Activated T-helper 2 cell treated with anti-CD3 and anti-CD28 coated beads, Interferon-gamma antibody, Interleukin-2, Interleukin-4, amounts not matched to agents 10 μg/mL and 5 μg/mL and 100 μg/mL, durations not matched to agents 14 hours and 24 hours and 36 hours (primary cell): ENCODE results near the gene PPFIBP2. TPM values are rescaled to one million over a fixed set of nuclear protein-coding genes. Genes with fewer than 3 reads are reported as not detected.

Experiments used
- DNase-seq: peaks from one replicate; pipeline ENCODE4 v3.0.0; 2021; ENCODE audit warnings: low spot score
- H3K27ac Mint-ChIP-seq: one replicate; pipeline ENCODE4 v1.8.0; 2021; ENCODE audit warnings: mixed read lengths
- H3K27me3 Mint-ChIP-seq: one replicate; pipeline ENCODE4 v1.8.0; 2021; ENCODE audit warnings: low read depth, mixed read lengths
- H3K36me3 Mint-ChIP-seq: one replicate; pipeline ENCODE4 v1.8.0; 2021; ENCODE audit warnings: low read depth, mixed read lengths
- H3K4me1 Mint-ChIP-seq: one replicate; pipeline ENCODE4 v1.8.0; 2021; ENCODE audit warnings: low read depth, mixed read lengths
- H3K4me3 Mint-ChIP-seq: one replicate; pipeline ENCODE4 v1.8.0; 2021; ENCODE audit warnings: low read depth, mild to moderate bottlenecking, moderate library complexity, mixed read lengths
- H3K9me3 Mint-ChIP-seq: one replicate; pipeline ENCODE4 v1.8.0; 2021; ENCODE audit warnings: mixed read lengths
- intact Hi-C: fragments of 100-400 bp; cut with micrococcal nuclease; formaldehyde crosslinking; loops from one replicate; pipeline ENCODE4 v1.15.1; 2023
- total RNA-seq: library from RNA; stranded (reverse); gene quantifications from 2 replicates; pipeline ENCODE4 v1.2.3, GENCODE V29; 2022

Gene PPFIBP2
- total RNA-seq, 1 donor from 2014 or later, result 1.1 TPM

DNA sequence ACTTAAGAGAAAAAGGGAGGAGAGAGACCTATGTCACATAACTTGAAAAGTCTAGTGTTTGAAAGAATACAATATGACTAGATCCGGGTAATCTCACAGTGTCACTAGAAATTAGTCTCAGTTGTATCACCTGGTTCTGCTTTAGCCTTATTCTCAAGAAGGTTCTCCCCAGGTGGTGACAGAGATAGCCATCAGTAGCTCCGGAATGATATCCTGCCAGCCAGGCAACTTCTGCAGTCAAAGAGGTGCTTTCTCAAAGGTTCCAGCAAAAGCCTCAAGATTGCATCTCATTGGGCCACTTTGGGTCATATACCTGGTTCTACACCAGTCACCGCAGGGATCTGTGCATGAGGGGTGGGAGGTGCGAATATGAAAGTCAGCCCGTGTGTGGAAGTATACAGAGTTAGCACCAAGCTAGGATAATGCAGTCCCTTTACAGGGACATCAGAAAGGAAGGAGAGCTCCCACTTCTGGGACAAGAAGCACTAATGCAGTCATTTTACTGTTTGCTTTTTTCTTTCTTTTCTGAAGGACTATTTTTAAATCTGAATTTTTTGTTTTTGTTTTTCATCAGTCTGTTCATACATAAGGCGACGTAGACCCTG, 98.4 kb downstream of the PPFIBP2 start:
- H3K9me3 Mint-ChIP-seq, result no peaks in the 10 kb centered on the region

GRCh38 chr11:7612661-7613393, 99.0 kb downstream of the PPFIBP2 start:
- Mint-ChIP-seq H3K27ac (no peak overlapping the region), H3K36me3 (no peaks in the 10 kb centered on the region), H3K4me1 (no peaks in the 10 kb centered on the region), H3K9me3 (no peaks in the 10 kb centered on the region), H3K4me3 (no peak overlapping the region), H3K27me3 (peaks cover 3% of the 10 kb centered on the region)
- intact Hi-C loops, result no loop called here
- DNase-seq, result no peak

More for the DNA sequence above, 98.4 kb downstream of the PPFIBP2 start:
- H3K27ac Mint-ChIP-seq, result no peak overlapping the region
- H3K4me3 Mint-ChIP-seq, result no peak overlapping the region
- intact Hi-C loops, result no loop called here
- peaks cover 3% of the 10 kb centered on the region for H3K27me3 Mint-ChIP-seq
- no peaks in the 10 kb centered on the region for H3K4me1 Mint-ChIP-seq
- DNase-seq, result no peak
- H3K36me3 Mint-ChIP-seq, result no peaks in the 10 kb centered on the region

DNA sequence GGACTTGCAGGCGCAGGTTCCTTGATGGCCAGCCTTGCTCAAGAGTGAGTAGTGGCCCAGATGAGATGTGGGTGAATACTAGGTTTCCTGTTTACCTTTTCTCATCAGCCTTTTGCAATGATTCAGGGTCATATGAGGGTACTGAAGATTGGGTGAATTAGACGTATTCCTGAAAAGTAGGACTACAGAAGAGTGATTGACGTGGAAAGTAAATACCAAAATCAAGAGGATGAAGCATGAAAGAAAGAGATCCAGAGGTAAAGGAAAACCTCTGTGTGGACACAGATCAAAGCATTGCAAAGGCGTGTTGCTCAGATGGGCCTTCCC, 99.6 kb downstream of the PPFIBP2 start:
- no peaks in the 10 kb centered on the region for H3K9me3 Mint-ChIP-seq
- no peak overlapping the region for H3K27ac Mint-ChIP-seq
- DNase-seq, result no peak
- H3K4me1 Mint-ChIP-seq, result no peaks in the 10 kb centered on the region
- H3K27me3 Mint-ChIP-seq, result peaks cover 3% of the 10 kb centered on the region
- H3K36me3 Mint-ChIP-seq, result no peaks in the 10 kb centered on the region
- intact Hi-C loops, result no loop called here
- no peak overlapping the region for H3K4me3 Mint-ChIP-seq

- Mint-ChIP-seq H3K36me3 (no peaks in the 10 kb centered on the region), H3K27me3 (peaks cover 3% of the 10 kb centered on the region), H3K27ac (no peak overlapping the region), H3K9me3 (no peaks in the 10 kb centered on the region), H3K4me1 (no peaks in the 10 kb centered on the region), H3K4me3 (no peak overlapping the region)
- intact Hi-C loops, result no loop called here
- DNase-seq, result no peak
Observed at GRCh38 chr11:7614656-7615055, 100.9 kb downstream of the PPFIBP2 start.

- H3K36me3 Mint-ChIP-seq, result no peaks in the 10 kb centered on the region
- no peaks in the 10 kb centered on the region for H3K9me3 Mint-ChIP-seq
- H3K4me3 Mint-ChIP-seq, result no peak overlapping the region
- intact Hi-C loops, result no loop called here
- H3K27me3 Mint-ChIP-seq, result peaks cover 3% of the 10 kb centered on the region
- H3K4me1 Mint-ChIP-seq, result no peaks in the 10 kb centered on the region
- DNase-seq, result no peak
- H3K27ac Mint-ChIP-seq, result no peak overlapping the region
Observed at GRCh38 chr11:7617032-7617431, 103.2 kb downstream of the PPFIBP2 start.

DNA sequence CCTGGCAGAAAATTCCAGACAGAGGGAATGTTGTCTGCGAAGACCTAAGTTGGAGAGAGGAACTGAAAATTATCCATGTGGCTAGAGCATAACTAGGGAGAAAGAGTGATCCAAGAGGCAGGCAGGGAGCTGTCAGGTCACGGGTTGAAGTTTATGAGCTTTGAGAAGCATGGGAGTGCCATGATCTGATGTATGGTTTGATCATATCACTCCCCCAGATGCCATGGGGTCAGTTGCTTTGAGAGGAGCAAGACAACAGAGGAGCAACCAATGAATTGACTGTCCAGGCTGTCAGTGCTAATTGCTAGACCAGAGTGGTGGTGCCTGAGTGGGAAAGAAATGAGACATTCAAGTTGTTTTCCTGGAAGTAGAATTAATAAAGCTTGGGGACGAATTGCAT, 105.5 kb downstream of the PPFIBP2 start:
- H3K4me3 Mint-ChIP-seq, result no peak overlapping the region
- no peaks in the 10 kb centered on the region for H3K4me1 Mint-ChIP-seq
- no peaks in the 10 kb centered on the region for H3K27me3 Mint-ChIP-seq
- no peaks in the 10 kb centered on the region for H3K9me3 Mint-ChIP-seq
- DNase-seq, result no peak
- intact Hi-C loops, result no loop called here
- H3K36me3 Mint-ChIP-seq, result no peaks in the 10 kb centered on the region
- H3K27ac Mint-ChIP-seq, result no peak overlapping the region

GRCh38 chr11:7621090-7621489, 107.3 kb downstream of the PPFIBP2 start:
- Mint-ChIP-seq H3K36me3 (no peaks in the 10 kb centered on the region), H3K27me3 (no peaks in the 10 kb centered on the region), H3K9me3 (no peaks in the 10 kb centered on the region), H3K4me3 (no peak overlapping the region), H3K27ac (no peak overlapping the region), H3K4me1 (no peaks in the 10 kb centered on the region)
- intact Hi-C loops, result no loop called here
- DNase-seq, result no peak

- H3K27me3 Mint-ChIP-seq, result no peaks in the 10 kb centered on the region
- H3K4me1 Mint-ChIP-seq, result no peaks in the 10 kb centered on the region
- intact Hi-C loops, result no loop called here
- H3K4me3 Mint-ChIP-seq, result no peak overlapping the region
- no peak for DNase-seq
- H3K9me3 Mint-ChIP-seq, result no peaks in the 10 kb centered on the region
- H3K27ac Mint-ChIP-seq, result no peak overlapping the region
- no peaks in the 10 kb centered on the region for H3K36me3 Mint-ChIP-seq
Observed at GRCh38 chr11:7621554-7621953, 107.8 kb downstream of the PPFIBP2 start.

DNA sequence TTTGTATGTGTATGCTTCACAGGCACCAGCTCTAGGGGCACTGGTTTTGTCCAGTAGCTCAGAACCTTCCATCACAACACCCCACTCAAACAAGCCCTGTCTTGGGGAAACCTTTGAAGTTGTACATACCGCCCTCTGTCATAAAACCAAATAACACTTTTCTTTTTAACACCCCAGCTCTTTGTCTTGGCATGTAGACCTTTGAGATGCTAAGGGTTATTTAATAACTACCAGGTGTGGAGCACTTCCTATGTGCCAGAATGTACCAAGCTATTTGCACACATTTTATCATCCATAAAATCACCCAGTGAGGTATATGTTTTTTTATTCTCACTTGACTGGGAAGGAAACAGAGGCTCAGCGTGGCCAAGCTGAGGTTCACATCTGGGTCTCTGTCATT, 108.9 kb downstream of the PPFIBP2 start:
- Mint-ChIP-seq H3K4me3 (no peak overlapping the region), H3K27me3 (no peaks in the 10 kb centered on the region), H3K4me1 (no peaks in the 10 kb centered on the region), H3K27ac (no peak overlapping the region), H3K36me3 (no peaks in the 10 kb centered on the region), H3K9me3 (no peaks in the 10 kb centered on the region)
- intact Hi-C loops, result no loop called here
- DNase-seq, result no peak

GRCh38 chr11:7628660-7629059, 114.9 kb downstream of the PPFIBP2 start:
- no peaks in the 10 kb centered on the region for H3K27me3 Mint-ChIP-seq
- intact Hi-C loops, result no loop called here

GRCh38 chr11:7630002-7630401, 116.2 kb downstream of the PPFIBP2 start:
- Mint-ChIP-seq H3K27ac (no peak overlapping the region), H3K9me3 (no peaks in the 10 kb centered on the region), H3K4me1 (no peaks in the 10 kb centered on the region), H3K27me3 (no peaks in the 10 kb centered on the region), H3K36me3 (no peaks in the 10 kb centered on the region), H3K4me3 (no peak overlapping the region)
- DNase-seq, result no peak
- intact Hi-C loops, result no loop called here

More at GRCh38 chr11:7628660-7629059, 114.9 kb downstream of the PPFIBP2 start:
- H3K27ac Mint-ChIP-seq, result no peak overlapping the region
- DNase-seq, result no peak
- H3K36me3 Mint-ChIP-seq, result no peaks in the 10 kb centered on the region
- H3K4me1 Mint-ChIP-seq, result no peaks in the 10 kb centered on the region
- no peaks in the 10 kb centered on the region for H3K9me3 Mint-ChIP-seq
- no peak overlapping the region for H3K4me3 Mint-ChIP-seq

DNA sequence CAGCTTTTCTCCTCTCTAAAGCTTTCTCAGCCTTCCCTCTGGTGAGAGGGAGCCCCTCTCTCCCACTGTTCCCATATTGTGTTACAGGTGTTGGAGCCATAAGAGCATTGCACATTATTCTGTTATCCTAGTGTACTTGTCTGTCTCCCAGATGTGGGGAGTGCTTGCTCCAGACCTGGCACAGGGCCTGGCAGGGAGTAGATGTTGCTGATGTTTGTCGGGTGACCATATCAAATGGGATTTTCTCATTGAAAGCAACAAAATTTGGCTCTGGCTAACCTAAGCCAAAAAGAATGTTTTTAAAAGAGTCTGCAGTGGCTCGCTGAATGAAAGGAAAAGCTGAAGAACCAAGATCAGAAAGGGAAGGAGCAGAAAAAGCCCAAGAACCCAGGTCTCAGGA, 118.4 kb downstream of the PPFIBP2 start:
- intact Hi-C loops, result no loop called here
- no peaks in the 10 kb centered on the region for H3K9me3 Mint-ChIP-seq
- H3K36me3 Mint-ChIP-seq, result no peaks in the 10 kb centered on the region

DNA sequence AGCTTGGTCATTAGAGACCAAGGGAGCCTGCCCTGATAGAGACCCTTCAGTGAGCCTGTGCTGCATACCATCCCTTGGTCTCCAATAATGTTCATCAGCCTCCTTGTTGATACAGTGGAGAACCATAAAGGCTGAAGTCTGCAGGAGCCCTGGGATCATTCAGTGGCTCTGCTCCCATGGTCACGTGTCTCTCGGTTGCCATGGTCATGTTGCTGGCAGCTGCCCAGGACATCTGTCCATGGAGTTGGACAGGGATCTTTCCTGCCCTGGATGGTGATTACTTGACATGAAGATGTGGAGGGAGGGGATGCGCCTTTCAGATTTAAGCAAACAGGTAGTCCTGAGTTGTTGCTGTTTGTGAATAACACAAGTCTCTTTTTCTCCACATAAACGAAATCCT, 121.3 kb downstream of the PPFIBP2 start:
- intact Hi-C loops, result no loop called here
- Mint-ChIP-seq H3K4me1 (no peaks in the 10 kb centered on the region), H3K27ac (no peak overlapping the region), H3K4me3 (no peak overlapping the region), H3K27me3 (no peaks in the 10 kb centered on the region), H3K36me3 (no peaks in the 10 kb centered on the region), H3K9me3 (no peaks in the 10 kb centered on the region)
- DNase-seq, result no peak

More for the DNA sequence above, 118.4 kb downstream of the PPFIBP2 start:
- Mint-ChIP-seq H3K4me1 (no peaks in the 10 kb centered on the region), H3K4me3 (no peak overlapping the region), H3K27ac (no peak overlapping the region), H3K27me3 (no peaks in the 10 kb centered on the region)
- no peak for DNase-seq
